Measurements from ENCODE around the gene RIT2. TPM values are rescaled to one million over a fixed set of nuclear protein-coding genes. Genes with fewer than 3 reads are reported as not detected.

RIT2 gene
- polyA plus RNA-seq, 1 donor from 2014 or later = 1.1 TPM

DNA sequence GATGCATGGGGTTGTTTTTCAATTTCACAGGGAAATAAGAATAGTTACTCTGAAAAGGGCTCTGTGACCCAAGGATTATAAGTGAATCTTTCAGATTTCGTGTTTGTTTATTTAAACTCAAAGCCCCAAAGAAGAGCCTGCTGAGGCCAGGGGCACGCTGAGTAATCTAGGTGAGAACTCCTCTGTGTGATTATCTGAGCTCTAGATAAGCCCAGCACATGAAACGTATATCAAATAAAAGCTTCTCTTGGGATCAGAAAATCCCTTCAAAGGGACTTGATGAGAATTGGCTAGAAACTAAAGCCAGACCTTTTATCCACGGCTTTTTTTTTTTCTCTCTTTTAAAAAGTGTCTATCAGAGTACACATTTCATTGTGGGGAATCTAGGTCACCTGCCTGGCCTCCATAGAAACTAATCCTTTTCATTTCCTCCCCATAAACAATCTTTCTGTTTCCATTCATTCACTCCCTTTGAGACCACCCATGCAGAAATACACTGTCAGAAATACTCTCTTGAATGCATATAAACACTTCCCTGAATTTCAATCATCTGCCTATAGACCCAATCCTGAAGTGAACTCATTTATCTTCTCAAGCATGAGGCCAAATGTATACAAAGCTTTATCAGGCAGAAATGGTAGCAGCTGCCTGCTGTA, 137.4 kb downstream of the RIT2 start:
- Histone ChIP-seq H3K4me2 (ENCODE audit: low read length) (no peak overlapping the region), H3K9ac (ENCODE audit: low read length) (no peak overlapping the region), H3K79me2 (replicated peaks; ENCODE audit: insufficient read depth, low read length) (no peaks in the 10 kb centered on the region), H2AFZ (ENCODE audit: low read depth, low read length) (no peak overlapping the region), H3K4me3 (ENCODE audit: low read length) (no peak overlapping the region), H3K27me3 (ENCODE audit: insufficient read depth, low read depth, low read length) (no peaks in the 10 kb centered on the region), H3K9me2 (ENCODE audit: insufficient read depth, low read length) (no peaks in the 10 kb centered on the region), H4K20me1 (ENCODE audit: insufficient read depth) (no peaks in the 10 kb centered on the region), H3K27ac (ENCODE audit: low read length) (peak overlapping the region; percentile 15), H3K9me3 (ENCODE audit: low read length) (no peaks in the 10 kb centered on the region), H3K36me3 (ENCODE audit: insufficient read depth, low read length) (no peaks in the 10 kb centered on the region), H3F3A (ENCODE audit: insufficient read depth, low read length, poor library complexity, severe bottlenecking) (no peaks in the 10 kb centered on the region)
- TF ChIP-seq EP300 (conservative IDR thresholded peaks at IDR 0.05; ENCODE audit: poor library complexity, severe bottlenecking) = peak; percentile 28
- TF ChIP-seq, protein P1, sequence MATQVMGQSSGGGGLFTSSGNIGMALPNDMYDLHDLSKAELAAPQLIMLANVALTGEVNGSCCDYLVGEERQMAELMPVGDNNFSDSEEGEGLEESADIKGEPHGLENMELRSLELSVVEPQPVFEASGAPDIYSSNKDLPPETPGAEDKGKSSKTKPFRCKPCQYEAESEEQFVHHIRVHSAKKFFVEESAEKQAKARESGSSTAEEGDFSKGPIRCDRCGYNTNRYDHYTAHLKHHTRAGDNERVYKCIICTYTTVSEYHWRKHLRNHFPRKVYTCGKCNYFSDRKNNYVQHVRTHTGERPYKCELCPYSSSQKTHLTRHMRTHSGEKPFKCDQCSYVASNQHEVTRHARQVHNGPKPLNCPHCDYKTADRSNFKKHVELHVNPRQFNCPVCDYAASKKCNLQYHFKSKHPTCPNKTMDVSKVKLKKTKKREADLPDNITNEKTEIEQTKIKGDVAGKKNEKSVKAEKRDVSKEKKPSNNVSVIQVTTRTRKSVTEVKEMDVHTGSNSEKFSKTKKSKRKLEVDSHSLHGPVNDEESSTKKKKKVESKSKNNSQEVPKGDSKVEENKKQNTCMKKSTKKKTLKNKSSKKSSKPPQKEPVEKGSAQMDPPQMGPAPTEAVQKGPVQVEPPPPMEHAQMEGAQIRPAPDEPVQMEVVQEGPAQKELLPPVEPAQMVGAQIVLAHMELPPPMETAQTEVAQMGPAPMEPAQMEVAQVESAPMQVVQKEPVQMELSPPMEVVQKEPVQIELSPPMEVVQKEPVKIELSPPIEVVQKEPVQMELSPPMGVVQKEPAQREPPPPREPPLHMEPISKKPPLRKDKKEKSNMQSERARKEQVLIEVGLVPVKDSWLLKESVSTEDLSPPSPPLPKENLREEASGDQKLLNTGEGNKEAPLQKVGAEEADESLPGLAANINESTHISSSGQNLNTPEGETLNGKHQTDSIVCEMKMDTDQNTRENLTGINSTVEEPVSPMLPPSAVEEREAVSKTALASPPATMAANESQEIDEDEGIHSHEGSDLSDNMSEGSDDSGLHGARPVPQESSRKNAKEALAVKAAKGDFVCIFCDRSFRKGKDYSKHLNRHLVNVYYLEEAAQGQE (IDR thresholded peaks at IDR 0.05; ENCODE audit: borderline replicate concordance) = no peak

DNA sequence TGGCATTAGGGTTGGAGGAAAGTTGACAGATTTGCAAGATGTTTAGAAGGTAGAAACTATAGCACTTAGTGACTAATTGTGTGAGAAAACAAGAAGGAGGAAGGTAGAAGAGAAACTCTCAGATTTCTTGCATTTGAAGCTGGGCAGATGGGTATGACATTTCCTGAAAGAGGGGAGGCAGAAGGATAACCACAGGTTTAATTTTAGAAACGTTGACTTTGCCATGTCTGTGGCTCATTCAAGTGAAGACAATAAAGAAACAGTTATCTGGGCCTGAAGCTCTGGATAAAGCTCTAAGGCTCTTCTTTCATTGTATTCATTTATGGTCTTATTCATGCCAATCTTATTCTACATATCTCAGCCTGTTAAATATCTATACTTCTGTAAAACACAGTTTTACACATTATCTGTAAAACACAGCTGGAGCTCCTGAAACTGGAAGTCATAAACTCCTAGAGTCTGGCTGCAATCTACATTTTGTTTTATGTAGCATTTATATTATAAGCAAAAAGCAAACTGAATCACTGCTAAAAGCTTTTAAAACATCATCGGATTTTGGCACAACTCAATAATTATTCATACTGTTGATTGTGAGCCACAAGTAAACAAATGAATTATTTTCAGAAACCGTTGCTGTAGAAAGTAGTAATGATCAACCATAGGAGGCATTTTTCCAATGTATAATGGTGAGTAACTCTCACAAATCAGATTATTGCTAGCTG, 138.5 kb downstream of the RIT2 start:
- H3K27me3 ChIP-seq (ENCODE audit: insufficient read depth, low read depth, low read length) = no peaks in the 10 kb centered on the region
- no peak overlapping the region for H2AFZ ChIP-seq (ENCODE audit: low read depth, low read length)
- H3F3A ChIP-seq (ENCODE audit: insufficient read depth, low read length, poor library complexity, severe bottlenecking) = no peaks in the 10 kb centered on the region
- no peaks in the 10 kb centered on the region for H3K79me2 ChIP-seq (replicated peaks; ENCODE audit: insufficient read depth, low read length)
- H3K36me3 ChIP-seq (ENCODE audit: insufficient read depth, low read length) = no peaks in the 10 kb centered on the region
- no peaks in the 10 kb centered on the region for H3K9me2 ChIP-seq (ENCODE audit: insufficient read depth, low read length)
- no peak overlapping the region for H3K4me3 ChIP-seq (ENCODE audit: low read length)
- H3K4me2 ChIP-seq (ENCODE audit: low read length) = no peak overlapping the region
- no peaks in the 10 kb centered on the region for H4K20me1 ChIP-seq (ENCODE audit: insufficient read depth)
- H3K9me3 ChIP-seq (ENCODE audit: low read length) = no peaks in the 10 kb centered on the region
- TF ChIP-seq SMC3 (conservative IDR thresholded peaks at IDR 0.05; ENCODE audit: poor library complexity) (no peak), RAD21 (conservative IDR thresholded peaks at IDR 0.05) (no peak), EZH2 (IDR thresholded peaks at IDR 0.05; ENCODE audit: borderline replicate concordance, insufficient read depth, low read length, poor library complexity, severe bottlenecking) (no peak), POLR2AphosphoS5 (IDR thresholded peaks at IDR 0.05) (no peak), MXI1 (conservative IDR thresholded peaks at IDR 0.05; ENCODE audit: poor library complexity, severe bottlenecking) (no peak)
- TF ChIP-seq, protein P2, sequence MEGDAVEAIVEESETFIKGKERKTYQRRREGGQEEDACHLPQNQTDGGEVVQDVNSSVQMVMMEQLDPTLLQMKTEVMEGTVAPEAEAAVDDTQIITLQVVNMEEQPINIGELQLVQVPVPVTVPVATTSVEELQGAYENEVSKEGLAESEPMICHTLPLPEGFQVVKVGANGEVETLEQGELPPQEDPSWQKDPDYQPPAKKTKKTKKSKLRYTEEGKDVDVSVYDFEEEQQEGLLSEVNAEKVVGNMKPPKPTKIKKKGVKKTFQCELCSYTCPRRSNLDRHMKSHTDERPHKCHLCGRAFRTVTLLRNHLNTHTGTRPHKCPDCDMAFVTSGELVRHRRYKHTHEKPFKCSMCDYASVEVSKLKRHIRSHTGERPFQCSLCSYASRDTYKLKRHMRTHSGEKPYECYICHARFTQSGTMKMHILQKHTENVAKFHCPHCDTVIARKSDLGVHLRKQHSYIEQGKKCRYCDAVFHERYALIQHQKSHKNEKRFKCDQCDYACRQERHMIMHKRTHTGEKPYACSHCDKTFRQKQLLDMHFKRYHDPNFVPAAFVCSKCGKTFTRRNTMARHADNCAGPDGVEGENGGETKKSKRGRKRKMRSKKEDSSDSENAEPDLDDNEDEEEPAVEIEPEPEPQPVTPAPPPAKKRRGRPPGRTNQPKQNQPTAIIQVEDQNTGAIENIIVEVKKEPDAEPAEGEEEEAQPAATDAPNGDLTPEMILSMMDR (IDR thresholded peaks at IDR 0.05; ENCODE audit: poor library complexity, severe bottlenecking) = no peak
- TF ChIP-seq, protein P1 (IDR thresholded peaks at IDR 0.05; ENCODE audit: borderline replicate concordance) = no peak
- H3K27ac ChIP-seq (ENCODE audit: low read length) = no peak overlapping the region
- no peak overlapping the region for H3K9ac ChIP-seq (ENCODE audit: low read length)
